Activated CD4-positive, alpha-beta T cell treated with anti-CD3 and anti-CD28 coated beads for 36 hours (primary cell): ENCODE measurements around the gene GBP7. TPM values are rescaled to one million over a fixed set of nuclear protein-coding genes. Genes with fewer than 3 reads are reported as not detected.

ENCODE experiments used
- ATAC-seq: fragments of 200-7000 bp; cut with Tn5 transposase; one replicate; pipeline ENCODE4 v1.10.0; 2021; ENCODE audit warnings: mild to moderate bottlenecking, moderate library complexity
- CTCF ChIA-PET: fragments of 350-600 bp; sonication (Branson Sonifier 250); formaldehyde crosslinking; loops from one replicate; lab custom pipeline; 2021; ENCODE audit warnings: antibody characterized with exemption; lab: Charles Lee
- POLR2A ChIA-PET: fragments of 350-600 bp; sonication (Branson Sonifier 250); formaldehyde crosslinking; loops from one replicate; lab custom pipeline; 2021; ENCODE audit warnings: antibody characterized with exemption, inconsistent platforms; lab: Charles Lee
- DNase-seq: peaks from one replicate; pipeline ENCODE4 v3.0.0-alpha.2; 2020
- H3K27ac Mint-ChIP-seq: one replicate; pipeline ENCODE4 v1.8.0; 2021; ENCODE audit warnings: mixed read lengths
- H3K27me3 Mint-ChIP-seq: one replicate; pipeline ENCODE4 v1.8.0; 2021; ENCODE audit warnings: mixed read lengths
- H3K36me3 Mint-ChIP-seq: one replicate; pipeline ENCODE4 v1.8.0; 2021; ENCODE audit warnings: low read depth, mixed read lengths
- H3K4me1 Mint-ChIP-seq: one replicate; pipeline ENCODE4 v1.8.0; 2021; ENCODE audit warnings: mixed read lengths
- H3K4me3 Mint-ChIP-seq: one replicate; pipeline ENCODE4 v1.8.0; 2021; ENCODE audit warnings: mild to moderate bottlenecking, moderate library complexity, mixed read lengths
- H3K9me3 Mint-ChIP-seq: one replicate; pipeline ENCODE4 v1.8.0; 2021; ENCODE audit warnings: low read depth, mixed read lengths
- intact Hi-C, 2 experiments: fragments of 100-400 bp; cut with DNase I in 1 of 2; cut with micrococcal nuclease in 1 of 2; formaldehyde crosslinking; loops; one replicate each; pipeline versions ENCODE4 v1.14.2 to v1.15.1; 2022 to 2024; cut with DNase I, micrococcal nuclease
- total RNA-seq, 2 experiments: library from RNA; stranded (reverse); gene quantifications; one replicate each; pipeline ENCODE4 v1.2.3, GENCODE V29; 2021

Gene GBP7
- total RNA-seq, 2 experiments from 2014 or later = not detected

DNA sequence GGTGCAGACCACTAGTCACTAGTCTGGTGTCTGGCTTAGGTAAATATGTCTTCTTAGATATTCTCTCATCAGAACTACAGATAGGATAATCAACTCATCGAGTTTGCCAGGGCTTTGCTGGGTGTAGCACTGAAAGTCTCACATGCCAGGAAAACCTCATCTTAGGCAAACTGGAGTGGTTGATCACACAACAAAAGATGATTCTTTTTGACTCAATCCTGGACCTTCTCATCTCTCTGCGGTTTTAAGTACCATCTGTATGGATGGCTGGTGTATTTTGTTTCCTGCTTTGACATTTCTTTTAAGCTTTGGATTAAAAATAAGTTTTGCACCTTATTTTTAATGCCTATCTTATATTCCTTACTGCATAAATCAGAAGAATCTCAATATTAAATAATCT is 61.1 kb downstream of the GBP7 start:
- intact Hi-C loops = no loop called here
- Mint-ChIP-seq H3K4me1 (peaks cover 40% of the 10 kb centered on the region), H3K27ac (no peak overlapping the region), H3K9me3 (no peaks in the 10 kb centered on the region), H3K36me3 (peaks cover 53% of the 10 kb centered on the region), H3K4me3 (no peak overlapping the region), H3K27me3 (no peaks in the 10 kb centered on the region)
- CTCF ChIA-PET = no interaction called here
- DNase-seq = no peak
- ATAC-seq = peak; percentile 65
- POLR2A ChIA-PET = interaction anchor here (0.6 kb wide), 1 partner anchor 12 kb away, joined by 3 read pairs; no protein-coding TSS in a partner anchor

DNA sequence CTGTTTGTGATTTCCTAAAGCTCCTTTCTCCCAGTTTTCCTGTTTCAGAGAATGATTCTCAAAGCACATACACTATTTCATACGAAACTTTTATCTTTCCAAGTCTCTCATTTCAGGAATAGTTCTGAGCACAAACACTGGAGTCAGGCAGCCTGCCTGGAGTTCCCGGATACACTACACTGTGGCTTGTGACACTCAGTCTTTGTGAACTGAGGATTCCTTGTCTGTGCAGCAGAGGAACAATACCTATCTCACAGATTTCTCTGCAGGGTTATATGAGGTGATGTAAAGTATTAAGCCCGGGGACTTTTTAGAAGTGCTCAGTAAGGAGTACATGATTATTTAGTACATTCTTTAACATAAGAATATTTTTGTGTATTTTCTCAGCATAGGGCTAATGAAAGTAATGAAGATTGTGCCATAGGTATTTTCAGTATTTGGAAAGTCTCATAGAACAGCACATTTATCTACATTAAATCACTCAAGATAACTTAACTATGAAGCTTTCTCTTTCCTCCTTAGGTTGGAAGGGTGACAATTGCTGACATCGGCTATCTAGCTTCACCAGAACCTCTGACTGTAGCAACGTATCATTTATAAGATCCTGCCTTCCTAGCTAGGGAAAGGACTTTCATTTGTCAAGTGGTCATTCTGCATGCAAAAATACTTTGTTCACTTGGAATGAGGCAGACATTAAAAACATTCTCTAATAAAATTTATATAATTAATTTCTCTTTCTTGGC is 62.8 kb downstream of the GBP7 start:
- ChIA-PET POLR2A (no interaction called here), CTCF (no interaction called here)
- Mint-ChIP-seq H3K9me3 (no peaks in the 10 kb centered on the region), H3K4me1 (peaks cover 40% of the 10 kb centered on the region), H3K36me3 (peaks cover 68% of the 10 kb centered on the region), H3K27me3 (no peaks in the 10 kb centered on the region), H3K27ac (peak overlapping the region; percentile 43), H3K4me3 (no peak overlapping the region)
- DNase-seq = no peak
- ATAC-seq = no peak
- intact Hi-C loops = no loop called here

DNA sequence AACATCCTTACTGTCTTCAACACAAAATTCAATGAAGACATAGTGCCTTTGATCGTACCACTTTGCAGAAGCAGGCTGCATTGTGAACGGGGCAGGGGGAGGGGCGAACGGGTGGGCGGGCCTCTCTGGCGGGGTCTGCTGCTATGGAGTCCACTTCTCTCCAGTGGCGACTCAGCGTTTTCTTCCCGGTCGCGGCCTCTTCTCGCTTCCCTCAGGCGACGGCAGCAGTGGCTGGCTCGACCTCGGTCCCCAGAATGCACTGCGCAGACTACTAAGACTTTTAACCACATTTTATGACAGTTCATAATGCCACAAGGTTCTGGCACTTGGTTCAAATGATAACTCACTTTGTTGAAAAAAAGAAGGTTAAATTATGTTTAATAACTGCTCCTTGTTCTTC is 71.1 kb downstream of the GBP7 start:
- H3K4me1 Mint-ChIP-seq = peaks cover 46% of the 10 kb centered on the region
- no peaks in the 10 kb centered on the region for H3K27me3 Mint-ChIP-seq
- peaks cover 18% of the 10 kb centered on the region for H3K9me3 Mint-ChIP-seq
- H3K36me3 Mint-ChIP-seq = peaks cover 73% of the 10 kb centered on the region
- peak overlapping the region; percentile 74 for H3K27ac Mint-ChIP-seq
- intact Hi-C loops = loop anchor here (1.0 to 2.0 kb wide), 4 partner anchors 20 to 39 kb away; partner anchors contain the start of genes GBP2 (in 2 of the 2) and GBP1 (in 1 of the 2)
- CTCF ChIA-PET = interaction anchor here (1.6 kb wide), 1 partner anchor 58 kb away, joined by 3 read pairs; no protein-coding TSS in a partner anchor
- DNase-seq (peak; percentile 27), ATAC-seq (peak; percentile 15)
- H3K4me3 Mint-ChIP-seq = no peak overlapping the region
- POLR2A ChIA-PET = no interaction called here

DNA sequence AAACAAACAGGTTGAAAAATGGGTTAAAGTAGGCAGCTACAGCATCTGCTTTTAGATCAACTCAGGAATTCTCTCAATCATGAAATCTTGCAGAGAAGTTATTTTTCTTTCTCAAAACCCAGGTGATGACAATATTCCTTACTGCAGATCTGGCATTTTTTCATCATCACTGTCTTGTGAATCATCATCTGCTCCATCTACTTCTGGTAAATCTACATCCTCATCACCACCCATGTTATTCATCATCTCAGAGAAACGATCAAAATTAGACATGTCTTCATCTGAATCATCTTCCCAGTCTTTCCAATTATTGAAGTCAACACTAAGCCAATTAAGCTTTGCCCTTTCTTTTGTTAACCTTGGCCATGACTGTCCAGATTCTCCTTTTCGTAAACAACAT is 71.7 kb downstream of the GBP7 start:
- Mint-ChIP-seq H3K27me3 (no peaks in the 10 kb centered on the region), H3K27ac (peak overlapping the region; percentile 74), H3K9me3 (peaks cover 19% of the 10 kb centered on the region), H3K4me1 (peaks cover 46% of the 10 kb centered on the region), H3K36me3 (peaks cover 68% of the 10 kb centered on the region), H3K4me3 (no peak overlapping the region)
- ATAC-seq (peak; percentile 80), DNase-seq (no peak)
- ChIA-PET CTCF (interaction anchor here (1.2 to 1.6 kb wide), 2 partner anchors 11 to 58 kb away, joined by 3 read pairs; no protein-coding TSS in a partner anchor), POLR2A (no interaction called here)
- intact Hi-C loops = loop anchor here (1.0 to 2.0 kb wide), 4 partner anchors 19 to 39 kb away; partner anchors contain the start of genes GBP2 (in 2 of the 2) and GBP1 (in 1 of the 2)

DNA sequence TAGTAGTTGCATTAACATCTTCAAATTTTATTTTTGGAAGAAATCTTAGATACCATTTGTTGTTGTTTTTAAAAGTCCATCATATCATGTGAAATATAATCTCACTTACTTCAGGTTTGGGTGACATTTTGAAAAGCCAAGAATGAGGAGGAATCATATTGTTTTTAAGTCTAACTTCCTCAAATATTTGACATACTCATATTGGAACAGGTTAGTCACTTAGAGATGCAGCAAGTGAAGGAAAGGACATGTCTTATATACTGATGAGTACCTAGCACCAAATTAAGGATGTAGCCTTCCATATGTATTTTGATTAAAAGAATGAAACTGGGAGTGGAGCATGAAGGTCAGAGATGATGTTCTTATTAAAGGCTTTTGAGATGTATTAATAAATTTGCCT is 73.8 kb downstream of the GBP7 start:
- H3K27me3 Mint-ChIP-seq = no peaks in the 10 kb centered on the region
- no peak overlapping the region for H3K4me3 Mint-ChIP-seq
- H3K27ac Mint-ChIP-seq = no peak overlapping the region
- peaks cover 21% of the 10 kb centered on the region for H3K9me3 Mint-ChIP-seq
- intact Hi-C loops = no loop called here
- DNase-seq = no peak
- H3K4me1 Mint-ChIP-seq = peaks cover 40% of the 10 kb centered on the region
- CTCF ChIA-PET = no interaction called here
- peak; percentile 35 for ATAC-seq
- POLR2A ChIA-PET = no interaction called here
- H3K36me3 Mint-ChIP-seq = peaks cover 50% of the 10 kb centered on the region

DNA sequence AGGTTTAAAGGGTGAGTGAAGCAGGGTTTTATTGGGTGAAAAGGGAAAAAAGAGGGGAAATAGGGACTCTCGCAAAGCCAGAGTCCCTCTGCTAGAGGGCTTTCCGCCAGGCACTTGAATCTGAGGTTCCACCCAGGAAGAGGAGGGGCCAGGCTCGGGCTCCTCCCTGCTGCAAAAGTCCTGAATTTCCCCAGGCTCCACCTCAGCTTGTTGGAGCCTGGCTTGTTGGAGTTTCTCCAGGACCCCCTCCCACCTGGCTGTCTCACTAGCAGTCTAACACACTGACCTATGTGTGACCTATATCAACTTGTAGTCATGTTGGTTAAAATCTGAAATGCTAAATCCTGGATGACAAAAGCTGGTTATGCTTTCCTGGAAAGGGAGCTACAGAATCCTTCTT is 75.4 kb downstream of the GBP7 start:
- Mint-ChIP-seq H3K36me3 (peaks cover 34% of the 10 kb centered on the region), H3K4me1 (peaks cover 27% of the 10 kb centered on the region), H3K4me3 (no peak overlapping the region), H3K9me3 (peaks cover 17% of the 10 kb centered on the region), H3K27me3 (no peaks in the 10 kb centered on the region), H3K27ac (no peak overlapping the region)
- DNase-seq = no peak
- intact Hi-C loops = loop anchor here in 1 of 2 experiments (2.0 kb wide), 1 partner anchor 30 kb away; no protein-coding TSS in a partner anchor
- ChIA-PET CTCF (interaction anchor here (0.7 to 2.6 kb wide), 2 partner anchors 15 to 23 kb away, joined by 5 to 10 read pairs; no protein-coding TSS in a partner anchor), POLR2A (no interaction called here)
- ATAC-seq = no peak

DNA sequence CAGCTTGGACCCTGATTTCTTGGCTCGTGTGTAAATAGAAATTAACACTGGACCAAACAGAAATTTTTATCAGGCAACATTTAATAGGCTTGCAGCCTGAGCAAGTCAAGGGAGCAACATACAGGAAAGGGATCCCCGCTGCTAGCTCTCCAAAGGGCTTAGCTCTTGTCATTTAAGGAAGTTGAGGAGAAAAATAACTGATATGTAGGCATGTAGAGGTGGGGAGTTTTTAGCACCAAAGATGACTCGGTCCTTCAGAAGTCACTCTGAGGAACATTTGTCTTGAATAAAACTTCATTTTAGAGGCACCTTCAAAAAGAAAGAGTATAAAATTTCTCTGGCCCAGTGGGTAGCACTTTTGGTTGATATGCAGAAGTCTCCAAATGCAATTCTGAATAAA is 76.9 kb downstream of the GBP7 start:
- intact Hi-C loops = no loop called here
- ChIA-PET POLR2A (no interaction called here), CTCF (interaction anchor here (2.6 kb wide), 1 partner anchor 13 kb away, joined by 10 read pairs; no protein-coding TSS in a partner anchor)
- peaks cover 9% of the 10 kb centered on the region for H3K9me3 Mint-ChIP-seq
- peaks cover 12% of the 10 kb centered on the region for H3K4me1 Mint-ChIP-seq
- no peak overlapping the region for H3K4me3 Mint-ChIP-seq
- no peak for ATAC-seq
- no peak for DNase-seq
- no peak overlapping the region for H3K27ac Mint-ChIP-seq
- H3K27me3 Mint-ChIP-seq = no peaks in the 10 kb centered on the region
- peaks cover 19% of the 10 kb centered on the region for H3K36me3 Mint-ChIP-seq

DNA sequence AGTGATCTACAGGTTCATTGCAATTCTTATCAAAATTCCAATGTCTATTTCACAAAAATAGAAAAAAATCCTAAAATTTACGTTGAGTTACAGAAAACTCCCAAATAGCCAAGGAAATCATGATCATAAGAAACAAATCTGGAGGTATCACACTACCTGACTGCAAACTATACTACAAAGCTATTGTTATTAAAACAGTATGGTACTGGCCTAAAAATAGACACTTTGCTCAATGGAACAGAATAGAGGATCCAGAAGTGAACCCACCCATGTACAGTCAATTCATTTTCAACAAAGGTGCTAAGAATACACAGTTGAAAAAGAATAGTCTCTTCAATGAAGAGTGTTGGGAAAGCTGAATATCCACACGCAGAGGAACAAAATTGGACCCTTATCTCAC is 80.1 kb downstream of the GBP7 start:
- DNase-seq = no peak
- POLR2A ChIA-PET = no interaction called here
- no peak for ATAC-seq
- Mint-ChIP-seq H3K9me3 (peaks cover 9% of the 10 kb centered on the region), H3K4me3 (no peak overlapping the region), H3K27ac (no peak overlapping the region), H3K4me1 (no peaks in the 10 kb centered on the region), H3K36me3 (peaks cover 2% of the 10 kb centered on the region), H3K27me3 (no peaks in the 10 kb centered on the region)
- CTCF ChIA-PET = interaction anchor here (2.2 kb wide), 1 partner anchor 10 kb away, joined by 8 read pairs; no protein-coding TSS in a partner anchor
- intact Hi-C loops = no loop called here

DNA sequence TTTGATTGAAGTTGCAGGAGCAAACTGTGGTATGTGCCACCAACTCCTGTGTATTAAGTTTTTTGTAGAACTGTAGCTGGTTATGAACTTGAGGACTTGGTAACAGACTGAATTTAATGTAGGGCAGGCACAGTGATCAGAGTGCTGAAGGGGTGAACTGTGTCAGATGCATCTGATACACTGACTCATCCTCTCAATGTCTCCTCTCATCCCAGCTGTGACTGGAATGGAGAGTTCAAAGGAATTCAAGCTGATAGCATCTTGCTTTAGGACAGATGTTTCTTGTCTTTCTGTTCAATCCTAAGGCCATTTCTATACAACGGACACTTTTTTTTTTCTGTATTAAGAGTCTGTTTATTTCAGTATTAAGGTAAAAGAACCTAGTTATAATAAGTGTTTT is 85.8 kb downstream of the GBP7 start:
- H3K9me3 Mint-ChIP-seq = no peaks in the 10 kb centered on the region
- no peaks in the 10 kb centered on the region for H3K36me3 Mint-ChIP-seq
- no peak overlapping the region for H3K4me3 Mint-ChIP-seq
- no peak overlapping the region for H3K27ac Mint-ChIP-seq
- ChIA-PET CTCF (interaction anchor here (0.8 to 1.2 kb wide), 2 partner anchors 32 to 143 kb away, joined by 3 read pairs; no protein-coding TSS in a partner anchor), POLR2A (no interaction called here)
- H3K4me1 Mint-ChIP-seq = peaks cover 6% of the 10 kb centered on the region
- no peaks in the 10 kb centered on the region for H3K27me3 Mint-ChIP-seq
- intact Hi-C loops = loop anchor here in 1 of 2 experiments (5.0 kb wide), 2 partner anchors 93 to 108 kb away; no protein-coding TSS in a partner anchor
- peak; percentile 73 for ATAC-seq
- DNase-seq = no peak

DNA sequence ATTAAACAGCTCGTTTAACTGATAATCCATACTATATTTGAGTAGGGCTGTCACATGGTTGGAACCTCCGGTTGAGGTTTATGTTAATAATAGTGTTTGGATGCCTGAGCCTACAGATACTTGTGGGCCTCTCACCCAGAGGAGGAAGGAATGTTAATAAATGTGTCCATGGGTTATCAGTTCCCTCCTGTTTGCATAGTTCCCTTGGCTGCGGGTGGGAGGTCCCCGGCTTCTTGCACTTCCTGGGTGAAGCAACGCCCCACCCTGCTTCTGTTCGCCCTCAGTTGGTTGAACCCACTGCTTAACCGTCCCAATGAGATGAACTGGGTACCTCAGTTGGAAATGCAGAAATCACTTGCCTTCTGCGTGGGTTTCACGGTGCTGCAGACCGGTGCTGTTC is 87.2 kb downstream of the GBP7 start:
- intact Hi-C loops = loop anchor here in 1 of 2 experiments (5.0 kb wide), 2 partner anchors 91 to 106 kb away; no protein-coding TSS in a partner anchor
- H3K9me3 Mint-ChIP-seq = no peaks in the 10 kb centered on the region
- H3K27ac Mint-ChIP-seq = no peak overlapping the region
- no peak for ATAC-seq
- CTCF ChIA-PET = interaction anchor here (0.8 to 1.2 kb wide), 6 partner anchors 10 to 268 kb away, joined by 3 to 5 read pairs (median 3); no protein-coding TSS in a partner anchor
- no peak overlapping the region for H3K4me3 Mint-ChIP-seq
- POLR2A ChIA-PET = no interaction called here
- no peak for DNase-seq
- H3K4me1 Mint-ChIP-seq = peaks cover 6% of the 10 kb centered on the region
- H3K27me3 Mint-ChIP-seq = no peaks in the 10 kb centered on the region
- no peaks in the 10 kb centered on the region for H3K36me3 Mint-ChIP-seq

DNA sequence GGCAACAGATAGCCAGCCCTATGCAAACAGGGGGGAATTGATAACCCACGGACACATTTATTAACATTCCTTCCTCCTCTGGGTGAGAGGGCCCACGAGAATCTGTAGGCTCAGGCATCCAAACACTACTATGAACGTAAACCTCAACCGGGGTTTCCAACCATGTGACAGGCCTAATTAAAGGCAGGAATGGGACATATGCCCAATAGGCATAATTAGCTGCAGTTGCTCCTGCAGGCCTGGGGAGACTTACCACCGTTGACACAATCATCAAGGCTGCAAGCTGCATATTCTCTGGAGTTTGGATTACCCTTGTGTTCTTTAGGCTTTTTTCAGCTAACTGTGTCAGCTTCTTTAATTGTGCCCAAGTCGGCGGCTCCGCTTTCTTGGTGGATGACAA is 88.6 kb downstream of the GBP7 start:
- Mint-ChIP-seq H3K4me3 (no peak overlapping the region), H3K9me3 (no peaks in the 10 kb centered on the region), H3K4me1 (peaks cover 6% of the 10 kb centered on the region), H3K27ac (no peak overlapping the region), H3K36me3 (no peaks in the 10 kb centered on the region), H3K27me3 (no peaks in the 10 kb centered on the region)
- CTCF ChIA-PET = interaction anchor here (0.6 to 1.4 kb wide), 5 partner anchors 19 to 397 kb away, joined by 3 to 4 read pairs (median 4); no protein-coding TSS in a partner anchor
- no peak for ATAC-seq
- POLR2A ChIA-PET = no interaction called here
- no peak for DNase-seq
- intact Hi-C loops = loop anchor here in 1 of 2 experiments (5.0 kb wide), 2 partner anchors 90 to 105 kb away; no protein-coding TSS in a partner anchor
